HG03565 (cell line): ENCODE measurements around the gene SNRPD2.

Experiments used
- ATAC-seq: cut with Tn5 transposase; IDR thresholded peaks from one replicate; pipeline ENCODE4 v1.9.1; 2021; ENCODE audit warnings: mild to moderate bottlenecking, moderate library complexity; ENCODE audit not compliant: unreplicated experiment

Gene SNRPD2

DNA sequence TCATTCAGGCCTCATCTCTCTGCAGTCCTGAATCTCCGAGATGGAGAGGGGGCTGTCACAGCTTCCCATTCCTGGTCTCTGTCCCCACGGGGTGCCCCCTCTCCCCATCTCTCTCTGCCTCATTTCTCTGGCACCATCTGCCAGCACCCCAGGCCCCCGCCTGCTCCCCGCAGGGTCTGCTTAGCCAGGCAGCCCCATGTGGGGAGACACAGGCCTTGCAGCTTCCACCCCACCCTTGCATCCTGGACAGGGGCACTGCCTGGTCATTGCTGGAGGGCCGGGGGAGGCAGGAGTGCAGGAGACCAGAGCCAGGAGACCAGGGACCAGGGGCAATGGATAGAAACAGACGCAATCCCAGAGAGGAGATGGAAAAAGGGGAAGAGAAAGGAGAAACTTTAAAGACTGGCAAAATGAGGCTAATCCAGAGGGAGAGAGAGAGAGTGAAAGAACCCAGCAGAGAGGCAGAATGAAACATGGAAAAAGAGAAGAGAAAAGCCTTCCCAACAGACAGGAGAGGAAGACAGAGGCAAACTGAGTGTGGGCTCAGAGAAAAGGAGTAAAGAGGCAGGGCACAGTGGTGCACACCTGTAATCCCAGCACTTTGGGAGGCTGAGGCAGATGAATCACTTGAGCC lies 32.5 kb downstream of the SNRPD2 start:
- no peak for ATAC-seq

DNA sequence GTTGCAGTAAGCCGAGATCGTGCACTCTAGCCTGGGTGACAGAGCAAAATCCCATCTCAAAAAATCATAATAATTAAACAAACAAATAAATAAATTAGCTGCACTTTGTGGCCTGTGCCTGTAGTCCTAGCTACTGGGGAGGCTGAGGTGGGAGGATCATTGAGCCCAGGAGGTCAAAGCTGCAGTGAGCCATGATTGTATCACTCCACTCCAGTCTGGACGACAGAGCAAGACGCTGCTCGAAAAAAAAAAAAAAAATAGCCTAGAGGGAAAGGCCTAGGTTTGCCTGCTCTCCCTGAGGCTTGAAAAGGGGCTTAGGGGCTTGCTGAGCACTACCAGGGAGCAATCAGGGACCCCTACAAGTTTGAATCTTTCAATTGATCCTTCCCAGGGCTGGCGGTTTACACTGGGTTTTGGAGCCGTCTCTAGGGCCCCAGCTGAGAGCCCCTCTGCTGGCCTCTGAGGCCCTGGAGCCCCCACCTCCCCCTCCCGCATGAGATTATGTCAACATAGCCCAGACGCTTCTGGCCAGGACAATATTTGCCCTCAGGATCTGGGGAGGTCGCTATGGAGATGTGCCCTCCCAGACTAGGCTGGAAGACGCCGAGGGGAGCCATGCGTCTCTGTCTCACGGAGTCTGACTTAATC lies 34.1 kb downstream of the SNRPD2 start:
- no peak for ATAC-seq

DNA sequence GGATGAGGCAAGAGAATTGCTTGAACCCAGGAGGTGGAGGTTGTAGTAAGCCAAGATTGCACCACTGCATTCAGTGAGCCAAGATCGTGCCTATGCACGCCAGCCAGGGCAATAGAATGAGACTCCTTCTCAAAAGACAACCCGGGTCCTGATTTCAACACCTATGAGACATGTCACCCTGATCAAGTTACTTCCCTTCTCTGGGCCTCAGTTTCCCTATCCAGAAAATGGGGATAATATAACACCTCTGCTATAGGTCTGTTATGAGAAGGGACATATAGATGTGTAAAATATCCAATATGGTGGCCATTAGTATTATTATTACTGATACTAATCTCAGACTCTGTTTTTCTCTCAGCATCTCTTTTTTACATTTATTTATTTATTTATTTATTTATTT lies 36.7 kb downstream of the SNRPD2 start:
- ATAC-seq: no peak

DNA sequence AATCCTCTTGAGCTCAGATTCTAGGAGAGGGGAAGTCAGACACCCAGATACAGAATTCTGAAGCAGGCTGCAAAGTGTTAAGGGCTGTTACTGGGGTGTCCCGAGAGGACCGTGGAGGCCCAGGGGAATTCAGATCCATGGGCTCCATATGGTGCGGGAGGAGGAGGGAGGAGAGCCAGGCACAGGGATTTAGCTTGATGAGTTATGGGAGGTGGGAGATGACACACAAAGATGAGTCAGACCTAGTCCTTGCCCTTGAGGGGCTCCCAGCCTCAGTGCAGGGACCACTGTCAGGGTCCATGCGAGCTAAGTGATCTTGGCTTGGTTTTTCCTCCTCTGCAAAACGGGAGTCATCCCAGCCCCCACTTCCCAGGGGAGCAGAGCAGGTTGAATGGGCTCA lies 38.1 kb downstream of the SNRPD2 start:
- ATAC-seq: no peak

DNA sequence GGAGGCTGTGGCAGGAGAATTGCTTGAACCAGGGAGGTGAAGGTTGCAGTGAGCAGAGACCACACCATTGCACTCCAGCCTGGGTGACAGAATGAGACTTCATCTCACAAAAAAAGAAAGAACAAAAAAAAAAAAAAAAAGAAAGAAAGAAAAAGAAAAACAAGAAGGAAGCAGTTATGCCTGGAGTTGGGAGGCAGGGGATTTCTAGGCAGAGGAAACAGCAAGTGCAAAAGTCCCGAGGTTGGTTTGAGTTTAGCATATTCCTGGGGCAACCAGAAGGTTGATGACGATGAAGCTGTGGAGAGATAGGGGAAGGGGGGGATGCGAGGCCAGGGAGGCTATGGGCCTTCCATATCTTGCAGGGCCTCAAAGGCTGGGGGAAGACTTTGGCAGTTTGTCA lies 41.0 kb downstream of the SNRPD2 start:
- no peak for ATAC-seq

DNA sequence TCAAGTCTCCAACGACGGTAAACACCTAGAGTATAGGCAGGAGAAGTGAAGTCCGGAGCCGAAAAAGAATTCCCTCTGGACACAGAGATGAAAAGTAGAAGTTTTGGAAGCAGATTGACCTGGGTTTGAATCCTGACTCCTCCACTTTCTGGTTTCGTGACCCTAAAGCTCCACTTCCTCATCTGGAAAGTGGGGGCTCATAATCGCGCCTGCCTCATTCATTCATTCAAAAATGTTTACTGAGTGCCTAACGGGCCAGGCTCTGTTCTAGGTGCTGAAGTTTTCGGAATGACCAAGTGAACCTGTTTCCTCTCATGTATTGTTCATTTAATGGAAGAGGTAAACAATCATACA lies 45.4 kb downstream of the SNRPD2 start:
- no peak for ATAC-seq

DNA sequence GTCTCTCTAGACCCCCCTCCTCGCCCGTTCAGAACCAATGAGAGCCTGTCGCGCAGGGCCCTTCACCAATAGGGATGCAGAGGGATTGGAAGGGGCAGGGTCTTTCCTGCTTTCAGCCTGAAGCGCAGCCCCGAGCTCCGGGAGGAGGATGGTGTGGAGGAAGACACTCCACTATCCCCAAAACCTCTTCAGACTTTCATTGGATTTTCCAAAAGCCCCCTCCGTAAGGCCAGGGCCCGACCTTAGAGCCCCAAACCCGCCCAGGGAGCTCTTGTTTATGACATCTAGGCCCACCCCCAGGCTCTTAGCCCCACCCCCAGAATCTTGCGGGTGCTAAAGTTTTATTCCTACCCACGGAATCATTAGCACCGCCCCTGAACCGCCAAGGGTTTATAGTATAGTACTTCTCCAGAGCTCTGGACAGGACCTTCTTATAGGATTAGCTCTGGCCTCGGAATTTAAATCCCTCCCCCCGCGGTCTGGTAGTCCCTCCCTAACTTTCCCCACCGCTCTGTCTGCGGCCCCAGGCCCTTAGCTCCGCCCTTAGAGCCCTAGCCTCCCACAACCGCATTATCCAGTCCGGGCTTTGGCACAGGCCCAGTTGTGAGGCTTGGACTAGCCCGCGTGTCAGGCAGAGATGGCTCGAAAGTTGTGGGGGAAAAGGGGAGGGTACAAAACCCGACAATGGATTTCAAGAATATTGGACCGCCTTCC lies 46.0 kb downstream of the SNRPD2 start:
- no peak for ATAC-seq

DNA sequence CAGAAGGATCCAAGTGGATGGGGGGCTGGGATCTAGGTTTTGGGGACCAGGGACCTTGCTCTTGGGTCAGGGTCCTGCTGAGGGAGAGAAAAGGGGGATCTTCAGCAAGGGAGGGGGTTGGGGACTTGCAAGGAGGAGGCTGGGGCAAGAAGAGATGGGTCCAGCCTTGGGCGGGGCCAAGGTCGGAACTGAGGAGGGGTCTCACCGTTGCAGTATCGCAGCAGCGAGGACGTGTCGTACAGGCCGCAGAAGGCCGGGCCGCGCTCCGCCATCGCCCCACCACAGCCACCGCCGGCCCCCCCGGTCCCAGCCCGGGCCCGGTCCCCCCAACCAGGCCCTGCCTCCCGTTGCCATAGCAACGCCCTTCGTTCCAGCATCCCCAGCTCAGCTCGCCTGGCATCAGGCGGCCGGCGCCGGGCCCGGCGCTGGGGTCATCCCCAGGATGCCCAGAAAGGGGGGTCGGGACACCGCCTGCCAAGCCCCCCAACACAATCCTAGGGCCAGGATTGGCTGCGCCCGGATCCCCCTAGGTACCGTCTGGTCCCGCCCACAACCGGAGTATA lies 46.6 kb downstream of the SNRPD2 start:
- ATAC-seq: no peak

DNA sequence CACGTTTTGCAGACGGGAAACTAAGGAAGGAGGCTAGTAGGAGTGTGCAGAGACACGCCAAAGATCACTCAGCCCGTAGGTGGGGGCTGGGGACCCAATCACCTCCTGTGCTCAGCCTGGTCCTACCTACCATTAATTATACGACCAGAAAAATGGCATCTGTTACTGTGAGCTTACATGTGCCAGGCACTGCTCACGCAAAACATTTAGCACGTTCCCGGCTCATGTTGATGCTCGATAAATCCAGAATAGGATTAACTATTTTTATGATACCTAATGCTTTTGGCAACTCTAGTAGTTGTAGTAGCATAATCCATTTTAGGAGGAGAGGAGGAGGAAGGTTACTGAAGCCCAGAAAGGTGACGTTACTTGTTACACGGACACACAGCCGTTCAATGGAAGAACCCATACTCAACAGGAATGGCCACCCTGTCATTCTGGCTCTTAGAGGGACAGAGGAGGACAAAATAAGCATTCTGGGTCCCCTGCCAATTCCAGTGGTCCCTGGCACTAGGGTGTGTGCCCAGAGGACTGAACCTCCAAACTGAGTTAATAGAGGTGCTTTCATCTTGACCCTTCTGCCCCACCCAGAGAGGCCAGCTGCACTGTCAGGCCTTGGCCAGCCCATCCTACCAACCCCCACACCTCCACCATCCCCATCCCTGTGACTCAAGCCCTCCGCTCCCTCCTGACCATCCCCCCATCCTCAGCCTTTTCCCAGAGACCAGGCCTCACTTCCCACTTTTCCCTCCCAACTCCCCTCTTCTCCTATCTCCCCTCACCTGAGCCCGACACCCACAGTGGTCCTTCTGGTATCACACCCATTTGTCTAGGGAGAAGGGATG lies 47.6 kb downstream of the SNRPD2 start:
- ATAC-seq: no peak

DNA sequence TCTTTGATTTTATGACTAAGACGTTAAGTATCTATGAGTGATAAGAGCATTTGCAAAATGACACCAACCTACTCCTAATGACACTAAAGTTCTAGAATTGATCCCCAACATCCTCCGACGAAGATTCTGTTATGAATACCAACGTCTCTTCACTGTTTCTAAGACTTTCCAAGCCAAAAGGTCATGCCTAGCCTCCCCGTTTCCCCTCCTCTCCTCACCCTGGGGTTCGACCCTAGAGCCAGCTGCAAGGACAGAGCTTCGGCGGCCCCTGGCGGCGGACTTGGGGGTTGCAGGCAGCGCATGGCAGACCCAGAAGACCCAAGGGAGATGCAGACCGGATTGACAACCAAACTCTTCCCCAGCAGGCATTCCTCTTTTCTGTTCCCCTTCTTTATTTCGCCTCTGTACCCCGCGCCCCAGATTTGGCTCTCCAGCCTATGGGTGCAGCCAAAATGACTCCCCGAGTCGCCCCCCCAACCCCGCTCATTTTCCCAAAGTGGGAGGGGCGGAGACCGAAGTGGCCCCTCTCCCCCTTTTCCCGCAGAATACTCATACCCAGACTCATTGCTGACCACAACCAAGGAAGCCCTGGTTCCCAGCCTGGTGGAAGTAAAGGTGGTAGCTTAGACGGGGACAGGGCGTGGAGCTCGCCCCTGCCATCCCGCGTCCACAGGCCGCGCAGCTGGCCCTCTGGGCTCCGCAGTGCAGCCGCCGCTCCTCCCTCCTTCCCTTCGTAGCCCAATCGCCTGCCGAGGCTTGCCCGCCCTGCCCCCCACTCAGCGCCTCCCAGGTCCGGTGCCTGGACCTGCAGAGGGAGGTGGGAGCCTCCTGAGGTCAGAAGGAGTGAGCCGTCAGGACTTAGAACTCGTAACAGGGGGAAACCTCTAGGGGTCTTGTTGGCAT lies 48.5 kb downstream of the SNRPD2 start:
- no peak for ATAC-seq

DNA sequence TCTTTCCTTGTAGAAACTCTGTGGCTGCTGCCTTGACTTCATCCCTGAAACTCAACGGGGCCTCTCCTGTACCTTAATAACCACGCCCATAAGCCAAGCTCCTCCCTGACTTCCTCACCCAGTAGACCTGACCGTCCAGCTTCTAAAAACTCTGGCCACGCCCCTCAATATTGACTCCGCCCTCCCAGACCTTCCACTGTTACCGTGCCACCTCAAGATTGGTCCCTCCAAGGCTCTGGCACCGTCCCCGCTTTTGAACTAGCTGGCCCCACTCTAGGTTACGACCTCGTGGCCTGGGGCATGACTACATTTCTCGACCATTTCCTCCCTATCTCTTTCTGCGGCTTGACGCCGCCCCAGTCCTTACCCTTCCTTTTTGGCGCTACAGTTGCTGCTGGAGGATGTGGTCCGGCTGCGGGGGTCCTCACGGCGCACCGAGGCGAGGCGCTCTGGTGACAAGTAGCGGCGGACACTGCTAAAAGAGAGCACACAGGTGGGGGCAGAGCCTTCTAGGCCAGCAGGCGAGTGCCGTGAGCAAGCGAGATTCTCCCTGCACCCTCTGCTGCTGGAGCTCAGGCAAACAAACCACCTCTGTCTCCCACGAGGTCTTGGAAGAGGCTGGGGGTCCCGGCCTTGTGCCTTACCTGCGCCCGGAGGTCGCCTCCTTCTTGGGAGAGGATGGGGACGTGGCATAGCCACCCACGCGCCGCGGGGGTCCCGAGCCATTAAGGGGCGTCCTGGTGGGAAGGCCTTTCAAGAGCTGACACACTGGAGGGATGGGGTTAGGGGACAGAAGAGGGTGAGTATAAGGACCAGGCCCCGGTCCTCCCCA lies 50.3 kb downstream of the SNRPD2 start:
- ATAC-seq: peak; percentile 25

DNA sequence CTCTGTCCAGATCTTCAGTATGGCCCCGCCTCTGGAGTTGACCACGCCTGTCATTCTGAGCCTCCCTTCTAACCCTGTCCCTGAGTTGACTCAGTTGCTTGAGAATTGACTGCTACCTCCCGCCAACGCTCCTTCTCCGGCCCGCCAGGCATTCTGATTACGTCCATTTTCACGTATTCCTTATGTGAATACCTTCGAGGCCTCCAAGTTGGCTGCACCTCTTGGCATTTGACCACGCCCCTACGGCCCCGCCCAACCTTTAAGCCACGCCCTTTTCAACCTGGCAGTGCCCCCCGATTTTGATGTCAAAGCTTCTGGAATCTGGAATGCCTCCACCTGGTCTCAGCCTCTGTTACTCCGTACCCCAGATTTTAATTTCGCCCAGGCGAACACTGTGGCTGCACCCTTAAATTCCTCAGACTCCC lies 50.9 kb downstream of the SNRPD2 start:
- no peak for ATAC-seq

DNA sequence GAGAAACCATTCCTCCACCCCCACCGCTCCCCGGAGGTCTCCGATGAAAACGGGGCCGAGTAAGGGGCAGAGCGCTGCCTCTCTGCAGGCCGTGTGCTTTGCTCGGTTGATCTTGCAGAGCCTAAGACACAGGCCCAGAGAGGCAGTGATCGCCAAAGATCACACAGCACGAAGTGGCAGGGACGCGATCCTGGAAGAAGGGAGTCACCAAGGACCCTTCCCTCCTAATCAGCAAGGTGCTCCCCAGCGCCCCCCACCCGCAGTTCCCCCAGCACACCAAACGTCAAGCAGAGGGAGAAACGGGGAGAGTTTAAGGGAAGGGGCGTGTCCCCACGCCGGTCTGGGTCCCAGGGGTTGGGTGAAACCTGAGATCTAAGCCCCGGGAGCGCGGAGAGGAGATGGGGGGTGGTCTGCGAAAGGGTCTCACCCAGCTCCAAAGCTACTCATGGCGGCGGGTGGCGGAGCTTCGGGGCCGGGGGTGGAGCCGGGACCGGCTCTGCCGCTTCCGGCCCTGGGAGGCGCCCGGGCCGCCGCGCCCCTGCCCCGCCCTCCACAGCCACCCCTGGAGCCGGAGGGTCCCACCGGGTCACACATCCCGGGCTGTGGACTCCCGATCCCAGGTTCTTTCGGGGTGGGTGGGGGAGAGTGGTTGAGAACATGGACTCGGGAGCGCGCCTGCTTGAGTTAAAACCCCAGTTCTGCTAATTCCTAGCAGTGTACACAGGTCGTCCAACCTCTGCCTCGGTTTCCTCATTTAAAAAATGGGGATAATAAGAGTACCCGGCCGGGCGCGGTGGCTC lies 52.6 kb downstream of the SNRPD2 start, which contains the start of gene EML2:
Gene EML2, minus strand, starts transcription at position 468 of the 800 bp plus-strand sequence. Its CDS starts 21 bp downstream, at position 447.
- no peak for ATAC-seq

DNA sequence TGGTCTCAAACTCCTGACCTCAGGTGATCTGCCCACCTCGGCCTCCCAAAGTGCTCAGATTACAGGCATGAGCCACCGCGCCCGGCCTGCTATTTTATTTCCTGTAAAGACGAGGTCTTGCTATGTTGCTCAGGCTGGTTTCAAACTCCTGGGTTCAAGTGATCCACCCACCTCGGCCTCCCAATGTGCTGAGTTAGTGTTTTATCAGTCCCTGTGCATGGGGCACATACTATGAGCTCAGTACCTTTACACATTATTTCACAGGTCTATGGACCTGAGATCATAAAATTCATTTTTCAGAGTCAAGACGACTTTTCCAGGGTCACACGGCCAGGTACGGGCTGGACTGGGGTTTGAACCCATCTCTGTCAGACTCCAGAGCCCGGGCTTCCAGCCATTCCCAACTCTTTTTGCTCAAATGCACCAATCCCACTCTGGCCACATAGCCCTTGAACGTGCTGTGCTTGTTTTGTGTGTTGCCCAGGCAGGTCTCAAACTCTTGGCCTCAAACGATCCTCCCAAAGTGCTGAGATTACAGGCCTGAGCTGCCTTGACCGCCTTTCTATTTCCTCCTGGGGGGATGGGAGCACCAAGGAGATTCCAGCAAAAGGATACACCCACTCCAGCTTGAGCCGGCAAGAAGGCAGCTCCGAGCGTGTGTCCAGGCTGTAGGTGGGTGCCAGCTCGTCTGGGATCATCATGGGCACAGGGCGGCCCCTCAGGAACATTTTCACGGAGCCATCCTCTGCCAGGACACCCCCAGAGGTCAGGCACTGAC lies 53.7 kb downstream of the SNRPD2 start:
- no peak for ATAC-seq
